ENCODE data around the gene ATG2B. TPM values are rescaled to one million over a fixed set of nuclear protein-coding genes. Genes with fewer than 3 reads are reported as not detected.

The ATG2B gene
- total RNA-seq, 3 donors from 2014 or later: 14.9 to 17.9 (median 17.4) TPM

- Mint-ChIP-seq H3K27me3 (ENCODE audit: low read depth) (no peaks in the 10 kb centered on the region), H3K9me3 (no peaks in the 10 kb centered on the region), H3K4me3 (no peak overlapping the region), H3K4me1 (ENCODE audit: low read depth) (no peaks in the 10 kb centered on the region), H3K36me3 (ENCODE audit: insufficient read depth) (peaks cover 49% of the 10 kb centered on the region)
- ATAC-seq (no peak), DNase-seq (no peak)
Observed at GRCh38 chr14:96310906-96311305, 52.2 kb downstream of the ATG2B start.

GRCh38 chr14:96309896-96310330 is 53.2 kb downstream of the ATG2B start:
- Mint-ChIP-seq H3K4me1 (ENCODE audit: low read depth) (no peaks in the 10 kb centered on the region), H3K27me3 (ENCODE audit: low read depth) (no peaks in the 10 kb centered on the region), H3K9me3 (no peaks in the 10 kb centered on the region), H3K36me3 (ENCODE audit: insufficient read depth) (peaks cover 41% of the 10 kb centered on the region), H3K4me3 (no peak overlapping the region)
- ATAC-seq: no peak
- no peak for DNase-seq

- DNase-seq (no peak), ATAC-seq (no peak)
- Mint-ChIP-seq H3K36me3 (ENCODE audit: insufficient read depth) (peaks cover 41% of the 10 kb centered on the region), H3K9me3 (no peaks in the 10 kb centered on the region), H3K4me1 (ENCODE audit: low read depth) (no peaks in the 10 kb centered on the region), H3K4me3 (no peak overlapping the region), H3K27me3 (ENCODE audit: low read depth) (no peaks in the 10 kb centered on the region)
Observed at GRCh38 chr14:96309133-96309895, 53.8 kb downstream of the ATG2B start.

GRCh38 chr14:96307434-96307833 is 55.7 kb downstream of the ATG2B start:
- no peak for ATAC-seq
- DNase-seq: no peak
- no peaks in the 10 kb centered on the region for H3K4me1 Mint-ChIP-seq (ENCODE audit: low read depth)
- H3K9me3 Mint-ChIP-seq: no peaks in the 10 kb centered on the region
- H3K36me3 Mint-ChIP-seq (ENCODE audit: insufficient read depth): peaks cover 36% of the 10 kb centered on the region
- no peaks in the 10 kb centered on the region for H3K27me3 Mint-ChIP-seq (ENCODE audit: low read depth)
- H3K4me3 Mint-ChIP-seq: no peak overlapping the region

GRCh38 chr14:96304956-96305355 is 58.2 kb downstream of the ATG2B start:
- no peak for DNase-seq
- Mint-ChIP-seq H3K4me1 (ENCODE audit: low read depth) (no peaks in the 10 kb centered on the region), H3K4me3 (no peak overlapping the region), H3K36me3 (ENCODE audit: insufficient read depth) (peaks cover 34% of the 10 kb centered on the region), H3K27me3 (ENCODE audit: low read depth) (no peaks in the 10 kb centered on the region), H3K9me3 (no peaks in the 10 kb centered on the region)
- no peak for ATAC-seq

GRCh38 chr14:96303981-96304380 is 59.2 kb downstream of the ATG2B start:
- ATAC-seq: no peak
- no peaks in the 10 kb centered on the region for H3K9me3 Mint-ChIP-seq
- no peaks in the 10 kb centered on the region for H3K4me1 Mint-ChIP-seq (ENCODE audit: low read depth)
- no peak for DNase-seq
- H3K4me3 Mint-ChIP-seq: no peak overlapping the region
- H3K27me3 Mint-ChIP-seq (ENCODE audit: low read depth): no peaks in the 10 kb centered on the region
- H3K36me3 Mint-ChIP-seq (ENCODE audit: insufficient read depth): peaks cover 24% of the 10 kb centered on the region

- Mint-ChIP-seq H3K4me3 (no peak overlapping the region), H3K27me3 (ENCODE audit: low read depth) (no peaks in the 10 kb centered on the region), H3K4me1 (ENCODE audit: low read depth) (no peaks in the 10 kb centered on the region), H3K36me3 (ENCODE audit: insufficient read depth) (peaks cover 18% of the 10 kb centered on the region), H3K9me3 (no peaks in the 10 kb centered on the region)
- DNase-seq (no peak), ATAC-seq (no peak)
Observed at GRCh38 chr14:96299441-96299840, 63.7 kb downstream of the ATG2B start.

GRCh38 chr14:96297997-96298515 is 65.1 kb downstream of the ATG2B start:
- Mint-ChIP-seq H3K27me3 (ENCODE audit: low read depth) (no peaks in the 10 kb centered on the region), H3K4me3 (no peak overlapping the region), H3K4me1 (ENCODE audit: low read depth) (no peaks in the 10 kb centered on the region), H3K36me3 (ENCODE audit: insufficient read depth) (peaks cover 24% of the 10 kb centered on the region), H3K9me3 (no peaks in the 10 kb centered on the region)
- DNase-seq: no peak
- ATAC-seq: no peak

- no peak overlapping the region for H3K4me3 Mint-ChIP-seq
- DNase-seq (no peak), ATAC-seq (no peak)
- H3K9me3 Mint-ChIP-seq: no peaks in the 10 kb centered on the region
- H3K27me3 Mint-ChIP-seq (ENCODE audit: low read depth): no peaks in the 10 kb centered on the region
- no peaks in the 10 kb centered on the region for H3K4me1 Mint-ChIP-seq (ENCODE audit: low read depth)
- H3K36me3 Mint-ChIP-seq (ENCODE audit: insufficient read depth): peaks cover 21% of the 10 kb centered on the region
Observed at GRCh38 chr14:96297000-96297399, 66.1 kb downstream of the ATG2B start.

- Mint-ChIP-seq H3K4me1 (ENCODE audit: low read depth) (no peaks in the 10 kb centered on the region), H3K9me3 (no peaks in the 10 kb centered on the region), H3K4me3 (no peak overlapping the region), H3K27me3 (ENCODE audit: low read depth) (no peaks in the 10 kb centered on the region), H3K36me3 (ENCODE audit: insufficient read depth) (peaks cover 16% of the 10 kb centered on the region)
- DNase-seq (no peak), ATAC-seq (no peak)
Observed at GRCh38 chr14:96294246-96294645, 68.9 kb downstream of the ATG2B start.

GRCh38 chr14:96287856-96288255 is 75.3 kb downstream of the ATG2B start:
- Mint-ChIP-seq H3K4me3 (no peak overlapping the region), H3K9me3 (no peaks in the 10 kb centered on the region), H3K36me3 (ENCODE audit: insufficient read depth) (peaks cover 32% of the 10 kb centered on the region), H3K27me3 (ENCODE audit: low read depth) (no peaks in the 10 kb centered on the region), H3K4me1 (ENCODE audit: low read depth) (no peaks in the 10 kb centered on the region)
- DNase-seq: no peak
- no peak for ATAC-seq

- H3K4me3 Mint-ChIP-seq: no peak overlapping the region
- DNase-seq: no peak
- H3K36me3 Mint-ChIP-seq (ENCODE audit: insufficient read depth): peaks cover 31% of the 10 kb centered on the region
- no peaks in the 10 kb centered on the region for H3K27me3 Mint-ChIP-seq (ENCODE audit: low read depth)
- ATAC-seq: no peak
- H3K9me3 Mint-ChIP-seq: no peaks in the 10 kb centered on the region
- H3K4me1 Mint-ChIP-seq (ENCODE audit: low read depth): no peaks in the 10 kb centered on the region
Observed at GRCh38 chr14:96286251-96286650, 76.9 kb downstream of the ATG2B start.

GRCh38 chr14:96285667-96286066 is 77.5 kb downstream of the ATG2B start:
- ATAC-seq (no peak), DNase-seq (no peak)
- Mint-ChIP-seq H3K27me3 (ENCODE audit: low read depth) (no peaks in the 10 kb centered on the region), H3K4me1 (ENCODE audit: low read depth) (no peaks in the 10 kb centered on the region), H3K4me3 (no peak overlapping the region), H3K9me3 (no peaks in the 10 kb centered on the region), H3K36me3 (ENCODE audit: insufficient read depth) (peaks cover 31% of the 10 kb centered on the region)

GRCh38 chr14:96284430-96284829 is 78.7 kb downstream of the ATG2B start:
- ATAC-seq (no peak), DNase-seq (no peak)
- Mint-ChIP-seq H3K4me1 (ENCODE audit: low read depth) (no peaks in the 10 kb centered on the region), H3K27me3 (ENCODE audit: low read depth) (no peaks in the 10 kb centered on the region), H3K36me3 (ENCODE audit: insufficient read depth) (peaks cover 28% of the 10 kb centered on the region), H3K4me3 (no peak overlapping the region), H3K9me3 (no peaks in the 10 kb centered on the region)

- Mint-ChIP-seq H3K27me3 (ENCODE audit: low read depth) (no peaks in the 10 kb centered on the region), H3K36me3 (ENCODE audit: insufficient read depth) (peaks cover 31% of the 10 kb centered on the region), H3K9me3 (no peaks in the 10 kb centered on the region), H3K4me3 (no peak overlapping the region), H3K4me1 (ENCODE audit: low read depth) (no peaks in the 10 kb centered on the region)
- no peak for ATAC-seq
- DNase-seq: no peak
Observed at GRCh38 chr14:96284008-96284407, 79.1 kb downstream of the ATG2B start.

Measured in activated T-cell treated with anti-CD3 and anti-CD28 coated beads, Interleukin-2, amount 50 U/mL, for 4 hours (primary cell).